ENCODE data around the gene IL1RAPL2.
"Not testable (repeated sequence)": the region's sequence is repeated elsewhere in the genome, so short reads cannot be mapped to it uniquely, and the experiment has no call there.

IL1RAPL2 gene

GRCh38 chrX:105190252-105190853, 624.4 kb downstream of the IL1RAPL2 start:
- DNase-seq: no peak

- no peak for DNase-seq
These were observed 625.9 kb downstream of the IL1RAPL2 start for GRCh38 chrX:105191878-105192277.

GRCh38 chrX:105209406-105209805, 643.4 kb downstream of the IL1RAPL2 start:
- no peak for DNase-seq

- DNase-seq: no peak
These were observed 644.3 kb downstream of the IL1RAPL2 start for GRCh38 chrX:105210258-105210657.

GRCh38 chrX:105211066-105211575, 645.1 kb downstream of the IL1RAPL2 start:
- DNase-seq: no peak

- no peak for DNase-seq
These were observed 653.7 kb downstream of the IL1RAPL2 start for GRCh38 chrX:105219454-105220401.

- no peak for DNase-seq
These were observed 654.6 kb downstream of the IL1RAPL2 start, which contains the start of gene TEX13A for GRCh38 chrX:105220636-105221035. TSS of gene TEX13A (minus strand) at chrX:105220694. CDS start at chrX:105220397, 297 bp downstream.

GRCh38 chrX:105221374-105221773, 655.4 kb downstream of the IL1RAPL2 start:
- DNase-seq: no peak

- DNase-seq: no peak
These were observed 660.5 kb downstream of the IL1RAPL2 start for GRCh38 chrX:105226499-105226898.

GRCh38 chrX:105228602-105229001, 662.6 kb downstream of the IL1RAPL2 start:
- DNase-seq: no peak

GRCh38 chrX:105229146-105229545, 663.1 kb downstream of the IL1RAPL2 start:
- no peak for DNase-seq

- DNase-seq: not testable (repeated sequence)
These were observed 671.4 kb downstream of the IL1RAPL2 start for GRCh38 chrX:105237407-105237806.

- no peak for DNase-seq
These were observed 675.1 kb downstream of the IL1RAPL2 start for GRCh38 chrX:105241056-105241455.

GRCh38 chrX:105260291-105261043, 694.5 kb downstream of the IL1RAPL2 start:
- no peak for DNase-seq

- DNase-seq: no peak
These were observed 697.2 kb downstream of the IL1RAPL2 start for GRCh38 chrX:105263171-105263570.

- no peak for DNase-seq
These were observed 697.8 kb downstream of the IL1RAPL2 start for GRCh38 chrX:105263801-105264200.

GRCh38 chrX:105265093-105265492, 699.1 kb downstream of the IL1RAPL2 start:
- no peak for DNase-seq

- no peak for DNase-seq
These were observed 700.5 kb downstream of the IL1RAPL2 start for GRCh38 chrX:105266456-105266855.

GRCh38 chrX:105267167-105267566, 701.2 kb downstream of the IL1RAPL2 start:
- DNase-seq: no peak

- DNase-seq: no peak
These were observed 703.4 kb downstream of the IL1RAPL2 start for GRCh38 chrX:105269386-105269785.

GRCh38 chrX:105273326-105273725, 707.3 kb downstream of the IL1RAPL2 start:
- DNase-seq: no peak

- no peak for DNase-seq
These were observed 708.1 kb downstream of the IL1RAPL2 start for GRCh38 chrX:105274091-105274490.

GRCh38 chrX:105277132-105277531, 711.1 kb downstream of the IL1RAPL2 start:
- DNase-seq: no peak
